Activated naive CD4-positive, alpha-beta T cell treated with anti-CD3 and anti-CD28 coated beads for 36 hours (primary cell): Measurements from ENCODE around the gene CYTH3. TPM values are rescaled to one million over a fixed set of nuclear protein-coding genes. Genes with fewer than 3 reads are reported as not detected.

Experiments used
- CTCF ChIA-PET: fragments of 350-600 bp; sonication (Branson Sonifier 250); formaldehyde crosslinking; loops from one replicate; lab custom pipeline; 2021; ENCODE audit warnings: antibody characterized with exemption; lab: Charles Lee
- DNase-seq: peaks from one replicate; pipeline ENCODE4 v3.0.0-alpha.2; 2020
- H3K27ac Mint-ChIP-seq: one replicate; pipeline ENCODE4 v1.8.0; 2021; ENCODE audit warnings: mild to moderate bottlenecking, mixed read lengths
- H3K27me3 Mint-ChIP-seq: one replicate; pipeline ENCODE4 v1.8.0; 2021; ENCODE audit warnings: low read depth, mixed read lengths
- H3K36me3 Mint-ChIP-seq: one replicate; pipeline ENCODE4 v1.8.0; 2021; ENCODE audit warnings: low read depth, mixed read lengths
- H3K4me1 Mint-ChIP-seq: one replicate; pipeline ENCODE4 v1.8.0; 2021; ENCODE audit warnings: low read depth, mixed read lengths
- H3K4me3 Mint-ChIP-seq: one replicate; pipeline ENCODE4 v1.8.0; 2021; ENCODE audit warnings: mild to moderate bottlenecking, moderate library complexity, mixed read lengths
- H3K9me3 Mint-ChIP-seq: one replicate; pipeline ENCODE4 v1.8.0; 2021; ENCODE audit warnings: mixed read lengths
- intact Hi-C: fragments of 100-400 bp; cut with micrococcal nuclease; formaldehyde crosslinking; loops from one replicate; pipeline ENCODE4 v1.15.1; 2023
- total RNA-seq, 2 experiments: library from RNA; stranded (reverse); gene quantifications; one replicate each; pipeline ENCODE4 v1.2.3, GENCODE V29; 2021

CYTH3 gene
- total RNA-seq, 2 experiments from 2014 or later: 1.1 TPM

- DNase-seq: no peak
- no peaks in the 10 kb centered on the region for H3K9me3 Mint-ChIP-seq
- no peaks in the 10 kb centered on the region for H3K27me3 Mint-ChIP-seq
- H3K27ac Mint-ChIP-seq: peak overlapping the region; percentile 34
- H3K36me3 Mint-ChIP-seq: peaks cover 29% of the 10 kb centered on the region
- intact Hi-C loops: no loop called here
- H3K4me3 Mint-ChIP-seq: no peak overlapping the region
- CTCF ChIA-PET: interaction anchor here (1.0 kb wide), 1 partner anchor 9 kb away, joined by 4 read pairs; no protein-coding TSS in a partner anchor
- H3K4me1 Mint-ChIP-seq: no peaks in the 10 kb centered on the region
These were observed 129.5 kb downstream of the CYTH3 start for GRCh38 chr7:6142871-6143380.

- no peaks in the 10 kb centered on the region for H3K27me3 Mint-ChIP-seq
- intact Hi-C loops: no loop called here
- CTCF ChIA-PET: interaction anchor here (0.6 to 1.2 kb wide), 2 partner anchors 21 to 210 kb away, joined by 3 read pairs; no protein-coding TSS in a partner anchor
- no peak overlapping the region for H3K4me3 Mint-ChIP-seq
- peaks cover 7% of the 10 kb centered on the region for H3K36me3 Mint-ChIP-seq
- H3K9me3 Mint-ChIP-seq: no peaks in the 10 kb centered on the region
- H3K4me1 Mint-ChIP-seq: no peaks in the 10 kb centered on the region
- DNase-seq: no peak
- no peak overlapping the region for H3K27ac Mint-ChIP-seq
These were observed 133.0 kb downstream of the CYTH3 start for GRCh38 chr7:6139189-6139996.

- peaks cover 13% of the 10 kb centered on the region for H3K36me3 Mint-ChIP-seq
- CTCF ChIA-PET: no interaction called here
These were observed 135.9 kb downstream of the CYTH3 start for GRCh38 chr7:6136475-6136874.

GRCh38 chr7:6133249-6133648 is 139.2 kb downstream of the CYTH3 start:
- Mint-ChIP-seq H3K9me3 (no peaks in the 10 kb centered on the region), H3K27ac (no peak overlapping the region), H3K27me3 (no peaks in the 10 kb centered on the region), H3K4me3 (no peak overlapping the region), H3K36me3 (peaks cover 12% of the 10 kb centered on the region), H3K4me1 (no peaks in the 10 kb centered on the region)
- CTCF ChIA-PET: interaction anchor here (0.6 to 0.9 kb wide), 2 partner anchors 136 to 217 kb away, joined by 3 to 4 read pairs; no protein-coding TSS in a partner anchor
- no peak for DNase-seq
- intact Hi-C loops: no loop called here

More at GRCh38 chr7:6136475-6136874, 135.9 kb downstream of the CYTH3 start:
- Mint-ChIP-seq H3K27ac (no peak overlapping the region), H3K4me1 (no peaks in the 10 kb centered on the region), H3K4me3 (no peak overlapping the region), H3K27me3 (no peaks in the 10 kb centered on the region), H3K9me3 (no peaks in the 10 kb centered on the region)
- intact Hi-C loops: no loop called here
- DNase-seq: no peak

GRCh38 chr7:6130007-6130587 is 142.3 kb downstream of the CYTH3 start:
- Mint-ChIP-seq H3K36me3 (peaks cover 17% of the 10 kb centered on the region), H3K4me3 (no peak overlapping the region), H3K4me1 (no peaks in the 10 kb centered on the region), H3K9me3 (no peaks in the 10 kb centered on the region), H3K27me3 (no peaks in the 10 kb centered on the region), H3K27ac (no peak overlapping the region)
- CTCF ChIA-PET: interaction anchor here (0.6 kb wide), 1 partner anchor 273 kb away, joined by 4 read pairs; no protein-coding TSS in a partner anchor
- intact Hi-C loops: no loop called here
- no peak for DNase-seq

- intact Hi-C loops: no loop called here
- CTCF ChIA-PET: no interaction called here
- DNase-seq: no peak
- H3K4me1 Mint-ChIP-seq: no peaks in the 10 kb centered on the region
- no peak overlapping the region for H3K27ac Mint-ChIP-seq
- no peaks in the 10 kb centered on the region for H3K27me3 Mint-ChIP-seq
- peaks cover 19% of the 10 kb centered on the region for H3K36me3 Mint-ChIP-seq
- no peak overlapping the region for H3K4me3 Mint-ChIP-seq
- no peaks in the 10 kb centered on the region for H3K9me3 Mint-ChIP-seq
These were observed 144.2 kb downstream of the CYTH3 start for GRCh38 chr7:6128205-6128604.

- no peaks in the 10 kb centered on the region for H3K4me1 Mint-ChIP-seq
- no peaks in the 10 kb centered on the region for H3K9me3 Mint-ChIP-seq
- intact Hi-C loops: no loop called here
- CTCF ChIA-PET: no interaction called here
- no peak overlapping the region for H3K27ac Mint-ChIP-seq
- H3K36me3 Mint-ChIP-seq: peaks cover 21% of the 10 kb centered on the region
- no peaks in the 10 kb centered on the region for H3K27me3 Mint-ChIP-seq
- no peak overlapping the region for H3K4me3 Mint-ChIP-seq
- no peak for DNase-seq
These were observed 145.3 kb downstream of the CYTH3 start for GRCh38 chr7:6127110-6127490.

GRCh38 chr7:6123843-6124242 is 148.6 kb downstream of the CYTH3 start:
- DNase-seq: no peak
- Mint-ChIP-seq H3K27ac (no peak overlapping the region), H3K27me3 (no peaks in the 10 kb centered on the region), H3K9me3 (peaks cover 9% of the 10 kb centered on the region), H3K4me1 (peaks cover 2% of the 10 kb centered on the region), H3K36me3 (peaks cover 50% of the 10 kb centered on the region), H3K4me3 (no peak overlapping the region)
- intact Hi-C loops: no loop called here
- CTCF ChIA-PET: no interaction called here

GRCh38 chr7:6121141-6121540 is 151.3 kb downstream of the CYTH3 start:
- Mint-ChIP-seq H3K27ac (no peak overlapping the region), H3K27me3 (no peaks in the 10 kb centered on the region), H3K4me3 (no peak overlapping the region), H3K4me1 (peaks cover 13% of the 10 kb centered on the region), H3K36me3 (peaks cover 69% of the 10 kb centered on the region), H3K9me3 (peaks cover 9% of the 10 kb centered on the region)
- CTCF ChIA-PET: no interaction called here
- intact Hi-C loops: no loop called here
- DNase-seq: no peak

GRCh38 chr7:6117533-6117932 is 154.9 kb downstream of the CYTH3 start:
- no peaks in the 10 kb centered on the region for H3K27me3 Mint-ChIP-seq
- peaks cover 16% of the 10 kb centered on the region for H3K4me1 Mint-ChIP-seq
- CTCF ChIA-PET: no interaction called here
- intact Hi-C loops: no loop called here
- peaks cover 9% of the 10 kb centered on the region for H3K9me3 Mint-ChIP-seq
- H3K27ac Mint-ChIP-seq: no peak overlapping the region
- H3K36me3 Mint-ChIP-seq: peaks cover 70% of the 10 kb centered on the region
- no peak for DNase-seq
- no peak overlapping the region for H3K4me3 Mint-ChIP-seq

GRCh38 chr7:6116211-6116610 is 156.2 kb downstream of the CYTH3 start:
- CTCF ChIA-PET: no interaction called here

More at GRCh38 chr7:6116211-6116610, 156.2 kb downstream of the CYTH3 start:
- peaks cover 62% of the 10 kb centered on the region for H3K36me3 Mint-ChIP-seq
- H3K9me3 Mint-ChIP-seq: peaks cover 3% of the 10 kb centered on the region
- intact Hi-C loops: no loop called here
- H3K27ac Mint-ChIP-seq: no peak overlapping the region
- DNase-seq: no peak
- no peak overlapping the region for H3K4me3 Mint-ChIP-seq
- H3K4me1 Mint-ChIP-seq: peaks cover 17% of the 10 kb centered on the region
- H3K27me3 Mint-ChIP-seq: no peaks in the 10 kb centered on the region
